NCI-H345 (cell line): Measurements from ENCODE around the gene LRRC15.
A peak's percentile ranks its signal among the peaks of the same experiment; 100 is the strongest.

Experiments used
- DNase-seq: peaks from one replicate; lab custom pipeline; 2025; lab: John Stamatoyannopoulos, UW

The LRRC15 gene

GRCh38 chr3:194384569-194385001 lies 15.0 kb upstream of the LRRC15 start:
- DNase-seq, result no peak

- DNase-seq, result no peak
Observed at GRCh38 chr3:194384156-194384555, 14.6 kb upstream of the LRRC15 start.

- no peak for DNase-seq
Observed at GRCh38 chr3:194383276-194383940, 13.9 kb upstream of the LRRC15 start.

GRCh38 chr3:194382892-194383223 lies 13.3 kb upstream of the LRRC15 start:
- DNase-seq, result no peak

GRCh38 chr3:194382196-194382891 lies 12.8 kb upstream of the LRRC15 start:
- DNase-seq, result no peak

- no peak for DNase-seq
Observed at GRCh38 chr3:194381460-194381875, 11.9 kb upstream of the LRRC15 start.

- no peak for DNase-seq
Observed at GRCh38 chr3:194380326-194380725, 10.8 kb upstream of the LRRC15 start.

GRCh38 chr3:194379651-194380050 lies 10.1 kb upstream of the LRRC15 start:
- no peak for DNase-seq

GRCh38 chr3:194379231-194379630 lies 9.7 kb upstream of the LRRC15 start:
- DNase-seq, result no peak

GRCh38 chr3:194377708-194378107 lies 8.2 kb upstream of the LRRC15 start:
- no peak for DNase-seq

- DNase-seq, result no peak
Observed at GRCh38 chr3:194376241-194376560, 6.7 kb upstream of the LRRC15 start.

GRCh38 chr3:194375473-194376240 lies 6.1 kb upstream of the LRRC15 start:
- peak; percentile 60 for DNase-seq

- no peak for DNase-seq
Observed at GRCh38 chr3:194374935-194375334, 5.4 kb upstream of the LRRC15 start.

GRCh38 chr3:194373899-194374298 lies 4.4 kb upstream of the LRRC15 start:
- DNase-seq, result no peak

- DNase-seq, result no peak
Observed at GRCh38 chr3:194373028-194373427, 3.5 kb upstream of the LRRC15 start.

- DNase-seq, result no peak
Observed at GRCh38 chr3:194370753-194371152, 1.2 kb upstream of the LRRC15 start.

GRCh38 chr3:194368918-194369317 lies 625 bp downstream of the LRRC15 start:
- DNase-seq, result no peak

GRCh38 chr3:194367992-194368841 lies 1.3 kb downstream of the LRRC15 start:
- no peak for DNase-seq

- no peak for DNase-seq
Observed at GRCh38 chr3:194365978-194366490, 3.5 kb downstream of the LRRC15 start.

GRCh38 chr3:194365526-194365925 lies 4.0 kb downstream of the LRRC15 start:
- no peak for DNase-seq

GRCh38 chr3:194364652-194365434 lies 4.7 kb downstream of the LRRC15 start:
- peak; percentile 87 for DNase-seq
